ENCODE data around the gene NDUFS2.

The NDUFS2 gene

DNA sequence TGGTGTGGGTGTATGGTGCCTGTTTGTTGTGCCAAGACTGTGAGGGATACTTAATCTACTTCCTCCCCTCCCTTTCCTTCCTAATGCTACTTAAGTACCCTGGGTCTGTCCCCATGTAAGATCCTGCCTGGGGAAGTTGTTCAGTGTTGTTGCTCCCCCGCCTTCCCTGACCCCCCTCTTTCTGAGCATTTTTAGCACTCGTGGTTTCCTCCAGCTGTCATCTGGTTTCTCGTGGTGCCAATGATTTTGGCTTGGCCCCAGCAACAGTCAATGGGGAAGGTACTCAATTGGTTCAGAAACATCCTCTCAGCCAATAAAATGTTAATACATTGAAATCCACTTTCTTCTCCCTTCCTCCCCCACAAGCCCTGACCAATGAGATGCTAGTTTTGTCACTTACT is 16.9 kb upstream of the NDUFS2 start:
- peak; percentile 83 for DNase-seq (ENCODE audit: extremely low read depth, insufficient read length)
- TF ChIP-seq, protein P1, sequence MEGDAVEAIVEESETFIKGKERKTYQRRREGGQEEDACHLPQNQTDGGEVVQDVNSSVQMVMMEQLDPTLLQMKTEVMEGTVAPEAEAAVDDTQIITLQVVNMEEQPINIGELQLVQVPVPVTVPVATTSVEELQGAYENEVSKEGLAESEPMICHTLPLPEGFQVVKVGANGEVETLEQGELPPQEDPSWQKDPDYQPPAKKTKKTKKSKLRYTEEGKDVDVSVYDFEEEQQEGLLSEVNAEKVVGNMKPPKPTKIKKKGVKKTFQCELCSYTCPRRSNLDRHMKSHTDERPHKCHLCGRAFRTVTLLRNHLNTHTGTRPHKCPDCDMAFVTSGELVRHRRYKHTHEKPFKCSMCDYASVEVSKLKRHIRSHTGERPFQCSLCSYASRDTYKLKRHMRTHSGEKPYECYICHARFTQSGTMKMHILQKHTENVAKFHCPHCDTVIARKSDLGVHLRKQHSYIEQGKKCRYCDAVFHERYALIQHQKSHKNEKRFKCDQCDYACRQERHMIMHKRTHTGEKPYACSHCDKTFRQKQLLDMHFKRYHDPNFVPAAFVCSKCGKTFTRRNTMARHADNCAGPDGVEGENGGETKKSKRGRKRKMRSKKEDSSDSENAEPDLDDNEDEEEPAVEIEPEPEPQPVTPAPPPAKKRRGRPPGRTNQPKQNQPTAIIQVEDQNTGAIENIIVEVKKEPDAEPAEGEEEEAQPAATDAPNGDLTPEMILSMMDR (IDR thresholded peaks at IDR 0.05; ENCODE audit: insufficient read depth, low read length, poor library complexity, severe bottlenecking), result no peak
- Histone ChIP-seq H3K36me3 (ENCODE audit: control insufficient read depth, insufficient read depth, low read length) (no peaks in the 10 kb centered on the region), H3K4me3 (replicated peaks; ENCODE audit: low read depth, low read length) (peak overlapping the region; percentile 15), H3K27me3 (replicated peaks; ENCODE audit: control insufficient read depth, insufficient read depth, low read length) (no peaks in the 10 kb centered on the region)

DNA sequence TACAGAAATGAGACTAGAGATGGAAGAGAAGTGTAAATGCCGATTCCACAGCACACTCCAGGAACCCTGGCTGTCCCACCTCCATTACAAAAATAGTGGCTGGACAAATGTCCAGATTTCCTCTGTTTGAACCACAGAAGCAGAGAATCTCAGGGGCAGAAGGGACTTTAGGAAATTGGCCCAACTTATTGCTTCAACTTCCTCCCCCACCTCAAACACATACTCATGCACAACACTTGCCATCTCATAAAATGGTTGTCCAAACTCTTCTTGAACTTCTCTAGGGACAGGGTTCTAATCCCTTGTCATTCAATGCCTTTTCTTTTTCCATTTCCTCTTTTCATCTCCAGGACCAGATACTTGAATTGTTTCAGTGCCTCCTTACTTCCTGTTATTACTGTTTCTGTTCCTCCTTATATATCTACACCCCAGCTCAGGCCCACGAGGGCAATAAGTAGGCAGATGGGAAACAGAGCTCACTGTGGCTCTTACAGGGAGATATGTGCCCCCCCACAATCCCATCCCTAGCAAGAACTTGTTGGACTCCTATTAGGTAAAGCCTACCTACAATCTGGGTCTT is 16.3 kb upstream of the NDUFS2 start:
- TF ChIP-seq, protein P1 (IDR thresholded peaks at IDR 0.05; ENCODE audit: insufficient read depth, low read length, poor library complexity, severe bottlenecking), result no peak
- Histone ChIP-seq H3K36me3 (ENCODE audit: control insufficient read depth, insufficient read depth, low read length) (no peaks in the 10 kb centered on the region), H3K27me3 (replicated peaks; ENCODE audit: control insufficient read depth, insufficient read depth, low read length) (no peaks in the 10 kb centered on the region), H3K4me3 (replicated peaks; ENCODE audit: low read depth, low read length) (peak overlapping the region; percentile 19; the same call in 1 of the 2 replicates)
- DNase-seq (ENCODE audit: extremely low read depth, insufficient read length), result peak; percentile 79

DNA sequence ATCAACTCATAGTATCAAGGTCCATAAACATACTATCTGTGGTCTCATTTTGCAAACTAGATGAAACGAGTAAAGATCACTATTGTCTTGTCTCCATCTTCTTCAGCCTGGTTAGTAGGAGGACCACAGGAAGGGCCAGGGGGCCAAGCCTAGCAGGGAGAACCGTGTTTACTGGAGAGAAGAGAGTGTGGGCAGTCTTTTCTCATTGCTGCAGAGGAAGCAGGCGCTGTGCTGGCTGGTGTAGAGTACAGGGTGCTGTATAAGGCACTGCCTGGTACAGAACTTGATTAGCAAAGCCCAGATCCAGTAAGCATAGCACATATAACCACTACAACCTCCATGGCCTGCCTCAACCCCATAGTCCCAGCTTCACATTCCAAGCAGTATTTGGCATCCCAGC is 14.9 kb upstream of the NDUFS2 start:
- H3K4me3 ChIP-seq (replicated peaks; ENCODE audit: low read depth, low read length), result no peak overlapping the region
- H3K36me3 ChIP-seq (ENCODE audit: control insufficient read depth, insufficient read depth, low read length), result no peaks in the 10 kb centered on the region
- TF ChIP-seq, protein P1 (IDR thresholded peaks at IDR 0.05; ENCODE audit: insufficient read depth, low read length, poor library complexity, severe bottlenecking), result no peak
- DNase-seq (ENCODE audit: extremely low read depth, insufficient read length), result no peak
- H3K27me3 ChIP-seq (replicated peaks; ENCODE audit: control insufficient read depth, insufficient read depth, low read length), result no peaks in the 10 kb centered on the region

DNA sequence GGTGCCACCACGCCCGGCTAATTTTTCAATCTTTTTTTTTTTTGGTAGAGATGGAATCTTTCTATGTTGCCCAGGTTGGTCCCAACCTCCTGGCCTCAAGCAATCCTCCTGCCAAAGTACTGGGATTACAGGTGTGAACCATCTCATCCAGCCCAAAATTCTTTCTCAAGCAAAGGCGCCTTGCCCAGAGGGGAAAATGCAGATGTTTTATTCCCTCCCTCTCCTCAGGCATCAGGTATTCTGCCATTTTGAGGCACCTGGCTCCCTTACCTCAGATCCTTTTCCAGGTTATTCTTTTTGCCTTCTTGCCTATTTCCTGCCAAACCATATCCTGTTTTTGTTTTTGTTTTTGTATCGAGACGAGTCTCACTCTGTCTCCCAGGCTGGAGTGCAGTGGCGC is 13.8 kb upstream of the NDUFS2 start:
- H3K4me3 ChIP-seq (replicated peaks; ENCODE audit: low read depth, low read length), result no peak overlapping the region
- H3K36me3 ChIP-seq (ENCODE audit: control insufficient read depth, insufficient read depth, low read length), result no peaks in the 10 kb centered on the region
- DNase-seq (ENCODE audit: extremely low read depth, insufficient read length), result no peak
- TF ChIP-seq, protein P1 (IDR thresholded peaks at IDR 0.05; ENCODE audit: insufficient read depth, low read length, poor library complexity, severe bottlenecking), result no peak
- H3K27me3 ChIP-seq (replicated peaks; ENCODE audit: control insufficient read depth, insufficient read depth, low read length), result no peaks in the 10 kb centered on the region

DNA sequence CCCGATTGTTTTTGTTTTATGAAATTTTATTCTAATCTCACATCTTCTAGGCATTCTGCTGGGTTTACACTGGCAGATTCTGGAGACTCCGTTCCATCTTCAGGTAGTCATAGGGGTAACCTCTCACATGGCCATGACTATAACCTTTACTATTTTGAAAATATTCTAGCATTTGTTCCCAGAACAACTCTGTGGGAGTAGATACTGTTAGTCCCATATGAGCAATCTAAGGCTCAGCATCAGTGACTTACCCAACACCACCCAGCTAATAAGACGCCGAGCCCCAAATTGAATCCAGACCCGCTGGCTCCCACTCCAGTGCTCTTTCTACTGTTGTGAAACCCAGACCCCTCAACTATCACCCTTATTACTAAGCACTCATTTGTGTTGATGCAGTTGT is 13.1 kb upstream of the NDUFS2 start:
- no peaks in the 10 kb centered on the region for H3K27me3 ChIP-seq (replicated peaks; ENCODE audit: control insufficient read depth, insufficient read depth, low read length)
- no peak overlapping the region for H3K4me3 ChIP-seq (replicated peaks; ENCODE audit: low read depth, low read length)
- H3K36me3 ChIP-seq (ENCODE audit: control insufficient read depth, insufficient read depth, low read length), result no peaks in the 10 kb centered on the region
- TF ChIP-seq, protein P1 (IDR thresholded peaks at IDR 0.05; ENCODE audit: insufficient read depth, low read length, poor library complexity, severe bottlenecking), result no peak
- DNase-seq (ENCODE audit: extremely low read depth, insufficient read length), result no peak

Data from GM06990 (cell line).